GM12891 (cell line): ENCODE data around the gene CYP24A1.

ENCODE experiments used
- POLR2A ChIP-seq: IDR thresholded peaks from 2 replicates; pipeline ENCODE4 v1.6.1; 2011; ENCODE audit warnings: low read depth, low read length, control low read depth
- POLR2AphosphoS5 ChIP-seq: IDR thresholded peaks from 2 replicates; pipeline ENCODE4 v1.6.1; 2011; ENCODE audit warnings: low read depth, low read length, control low read depth
- SPI1 ChIP-seq: IDR thresholded peaks from 2 replicates; pipeline ENCODE4 v1.6.1; 2011; ENCODE audit warnings: low read depth, low read length, control low read depth
- TAF1 ChIP-seq: IDR thresholded peaks from 2 replicates; pipeline ENCODE4 v1.6.1; 2011; ENCODE audit warnings: low read depth, low read length, control low read depth

DNA sequence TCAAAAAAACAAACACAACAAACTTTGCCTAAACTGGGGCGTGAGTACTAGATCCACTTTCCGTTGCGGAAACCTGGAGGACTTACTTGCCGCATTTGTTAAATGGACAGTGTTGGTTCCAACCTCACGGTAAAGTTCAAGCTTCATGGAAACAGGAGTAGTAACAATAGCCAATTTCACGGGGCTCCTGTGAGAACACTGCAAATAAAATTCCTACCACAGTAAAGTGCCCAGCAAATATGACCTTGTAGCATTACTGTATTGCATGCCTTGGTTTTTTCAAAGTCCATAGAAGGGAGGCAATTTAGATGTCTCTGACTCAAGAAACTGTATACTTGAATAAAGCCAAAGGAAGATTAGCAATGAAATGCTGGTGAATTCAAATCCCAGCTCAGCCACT, 3.6 kb upstream of the CYP24A1 start:
- TF ChIP-seq POLR2A: no peak
- TF ChIP-seq SPI1: no peak
- no peak for TF ChIP-seq POLR2AphosphoS5
- TF ChIP-seq TAF1: no peak
